Mesenteric fat pad (tissue), 1 donor: Measurements from ENCODE around the gene HBD. TPM values are rescaled to one million over a fixed set of nuclear protein-coding genes. Genes with fewer than 3 reads are reported as not detected.

Experiments used
- DNase-seq: peaks from one replicate; pipeline ENCODE4 v3.0.0-alpha.2; 2020; ENCODE audit warnings: low spot score
- total RNA-seq: library from RNA; stranded (reverse); fragmentation: NEBNext Ultra II Directional; extraction: Animal tissue kit (Norgen Biotek cat#: 25700); gene quantifications from one replicate; pipeline ENCODE4 v1.2.1, GENCODE V29; 2021
- donor health status: DM: yes; HTN: yes; CAD: no.

The HBD gene
- total RNA-seq, 1 donor from 2014 or later: 0.80 TPM

- DNase-seq: no peak
These were observed 46.1 kb downstream of the HBD start for GRCh38 chr11:5188201-5188600.

Other genes starting within 250 kb of the HBD start
- gene OR51L1, start 239.6 kb downstream of the HBD start, total RNA-seq: not detected
- gene OR52J3, start 188.0 kb downstream of the HBD start, total RNA-seq: not detected
- not detected for gene OR52E2, start 174.9 kb downstream of the HBD start, total RNA-seq
- not detected for gene OR52E1, start 164.9 kb downstream of the HBD start, total RNA-seq
- not detected for gene OR52A5, start 96.1 kb downstream of the HBD start, total RNA-seq
- gene OR52A1, start 79.7 kb downstream of the HBD start, total RNA-seq: not detected
- gene OR51V1, start 33.8 kb downstream of the HBD start, total RNA-seq: not detected
- 346 TPM for gene HBB, start 7.4 kb downstream of the HBD start, total RNA-seq
- gene HBG1, start 15.4 kb upstream of the HBD start, total RNA-seq: not detected
- gene HBG2, start 20.3 kb upstream of the HBD start, total RNA-seq: not detected
- gene HBE1, start 35.5 kb upstream of the HBD start, total RNA-seq: not detected
- not detected for gene OR51B4, start 67.5 kb upstream of the HBD start, total RNA-seq
- not detected for gene OR51B2, start 89.8 kb upstream of the HBD start, total RNA-seq
- gene OR51B5, start 109.0 kb upstream of the HBD start, total RNA-seq: not detected
- gene OR51B6, start 117.0 kb upstream of the HBD start, total RNA-seq: not detected
- not detected for gene OR51M1, start 149.3 kb upstream of the HBD start, total RNA-seq
- gene OR51Q1, start 187.6 kb upstream of the HBD start, total RNA-seq: not detected
- not detected for gene OR51I1, start 207.0 kb upstream of the HBD start, total RNA-seq
- not detected for gene OR51I2, start 214.8 kb upstream of the HBD start, total RNA-seq